ENCODE data around the gene TEC.
"Not testable (repeated sequence)": the region's sequence is repeated elsewhere in the genome, so short reads cannot be mapped to it uniquely, and the experiment has no call there.

The TEC gene

DNA sequence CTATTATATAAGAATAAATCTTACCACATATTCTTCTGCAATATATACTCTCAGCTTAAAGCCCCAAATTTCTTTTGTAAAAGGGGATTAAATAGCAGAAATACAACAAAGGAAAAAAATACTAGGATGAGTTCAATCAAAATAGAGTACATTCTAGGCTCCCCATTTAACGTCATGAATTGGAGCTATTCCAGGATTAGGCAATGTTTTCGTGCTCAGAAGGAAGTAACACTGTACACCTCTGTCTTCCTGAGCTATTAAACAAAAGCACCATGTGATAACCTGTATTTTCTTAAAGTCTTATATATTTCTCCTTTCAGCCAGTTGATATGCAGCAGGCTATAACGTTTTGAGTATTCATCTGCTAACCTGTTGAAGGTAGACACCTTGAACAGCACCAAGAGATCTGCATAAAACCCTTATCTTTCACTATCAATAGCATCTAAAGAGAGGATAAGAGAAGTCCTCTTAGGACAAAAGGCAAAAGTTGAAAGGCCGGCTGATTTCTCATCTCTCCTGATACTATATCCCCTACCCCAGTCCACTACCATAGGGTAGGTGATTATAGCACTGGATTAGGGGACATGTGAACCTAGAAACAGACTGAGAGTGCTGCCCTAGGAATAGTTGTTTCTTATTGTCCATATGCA lies 31.5 kb downstream of the TEC start:
- Mint-ChIP-seq H3K27me3 (no peaks in the 10 kb centered on the region), H3K36me3 (peaks cover 5% of the 10 kb centered on the region)

GRCh38 chr4:48235050-48235449 lies 34.6 kb downstream of the TEC start:
- no peaks in the 10 kb centered on the region for H3K27me3 Mint-ChIP-seq
- no peak overlapping the region for H3K27ac Mint-ChIP-seq
- H3K4me1 Mint-ChIP-seq (ENCODE audit: low read depth): peaks cover 7% of the 10 kb centered on the region
- H3K9me3 Mint-ChIP-seq (ENCODE audit: low read depth): peaks cover 4% of the 10 kb centered on the region
- H3K4me3 Mint-ChIP-seq: no peak overlapping the region
- peaks cover 10% of the 10 kb centered on the region for H3K36me3 Mint-ChIP-seq

More for the DNA sequence above, 31.5 kb downstream of the TEC start:
- peaks cover 7% of the 10 kb centered on the region for H3K4me1 Mint-ChIP-seq (ENCODE audit: low read depth)
- no peaks in the 10 kb centered on the region for H3K9me3 Mint-ChIP-seq (ENCODE audit: low read depth)
- H3K4me3 Mint-ChIP-seq: no peak overlapping the region
- H3K27ac Mint-ChIP-seq: no peak overlapping the region

GRCh38 chr4:48234575-48234974 lies 35.1 kb downstream of the TEC start:
- H3K27ac Mint-ChIP-seq: no peak overlapping the region
- H3K4me1 Mint-ChIP-seq (ENCODE audit: low read depth): peaks cover 7% of the 10 kb centered on the region
- peaks cover 10% of the 10 kb centered on the region for H3K36me3 Mint-ChIP-seq
- H3K4me3 Mint-ChIP-seq: no peak overlapping the region
- H3K27me3 Mint-ChIP-seq: no peaks in the 10 kb centered on the region
- H3K9me3 Mint-ChIP-seq (ENCODE audit: low read depth): peaks cover 4% of the 10 kb centered on the region

- H3K27me3 Mint-ChIP-seq: no peaks in the 10 kb centered on the region
- peaks cover 1% of the 10 kb centered on the region for H3K4me1 Mint-ChIP-seq (ENCODE audit: low read depth)
- H3K9me3 Mint-ChIP-seq (ENCODE audit: low read depth): peaks cover 4% of the 10 kb centered on the region
- H3K27ac Mint-ChIP-seq: no peak overlapping the region
- H3K36me3 Mint-ChIP-seq: peaks cover 8% of the 10 kb centered on the region
- no peak overlapping the region for H3K4me3 Mint-ChIP-seq
Observed at GRCh38 chr4:48228949-48229348, 40.7 kb downstream of the TEC start.

DNA sequence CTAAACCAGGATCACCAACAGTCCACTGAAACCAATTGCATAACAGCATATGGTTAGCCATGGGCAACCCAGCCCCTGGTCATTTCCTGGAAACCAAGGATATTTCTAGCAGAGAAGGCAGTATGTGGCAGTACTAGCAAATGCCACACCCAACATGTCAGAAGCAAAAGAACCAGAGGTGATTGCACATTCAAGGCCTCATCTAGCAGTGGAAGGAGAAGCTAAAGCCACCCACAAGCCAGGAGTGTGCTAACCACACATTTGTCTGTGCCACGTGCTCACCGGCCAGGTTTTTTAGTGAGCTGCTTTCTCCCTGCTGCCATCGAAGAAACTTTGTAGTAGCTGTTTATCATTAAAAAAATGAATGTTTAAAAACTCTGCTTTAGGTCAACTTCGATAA lies 42.0 kb downstream of the TEC start:
- Mint-ChIP-seq H3K27ac (no peak overlapping the region), H3K27me3 (no peaks in the 10 kb centered on the region), H3K9me3 (ENCODE audit: low read depth) (peaks cover 4% of the 10 kb centered on the region), H3K36me3 (peaks cover 7% of the 10 kb centered on the region), H3K4me3 (no peak overlapping the region), H3K4me1 (ENCODE audit: low read depth) (no peaks in the 10 kb centered on the region)

- Mint-ChIP-seq H3K27me3 (no peaks in the 10 kb centered on the region), H3K4me3 (no peak overlapping the region), H3K4me1 (ENCODE audit: low read depth) (no peaks in the 10 kb centered on the region), H3K36me3 (peaks cover 12% of the 10 kb centered on the region), H3K27ac (no peak overlapping the region), H3K9me3 (ENCODE audit: low read depth) (no peaks in the 10 kb centered on the region)
Observed at GRCh38 chr4:48226199-48226598, 43.4 kb downstream of the TEC start.

DNA sequence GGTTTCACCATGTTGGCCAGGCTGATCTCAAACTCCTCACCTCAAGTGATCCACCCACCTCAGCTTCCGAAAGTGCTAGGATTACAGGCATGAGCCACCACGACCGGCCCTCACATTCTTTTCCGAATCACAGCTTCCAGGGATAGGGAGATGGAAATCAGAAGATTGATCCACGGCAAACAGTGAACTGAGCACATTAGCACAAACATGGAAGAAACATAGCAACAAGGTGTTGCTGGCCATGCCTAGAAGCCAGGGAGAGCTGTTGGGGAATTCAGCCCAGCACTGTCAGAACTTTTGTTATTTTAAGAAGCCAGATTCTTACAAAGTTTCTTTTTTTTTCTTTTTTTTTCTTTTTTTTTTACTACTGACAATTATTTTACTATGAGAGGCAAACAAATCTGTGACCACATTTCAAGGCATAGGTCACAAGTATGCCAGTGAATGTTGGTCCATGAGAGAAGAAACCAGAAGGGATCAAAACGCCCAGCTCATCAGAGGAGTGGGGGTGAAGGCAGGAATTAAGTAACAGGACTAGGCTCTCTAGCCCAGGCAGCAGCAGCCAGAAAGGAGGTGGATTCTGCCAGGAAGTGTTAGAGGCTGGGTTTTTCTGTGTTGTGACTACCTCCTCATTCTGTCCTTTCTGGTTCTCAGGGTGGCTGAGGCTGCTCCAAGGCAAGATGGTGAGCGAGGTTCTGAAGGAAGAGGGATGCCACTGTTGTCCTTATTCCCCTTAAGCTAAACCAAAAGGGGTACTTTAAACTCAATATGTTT lies 44.1 kb downstream of the TEC start:
- Mint-ChIP-seq H3K36me3 (peaks cover 12% of the 10 kb centered on the region), H3K4me1 (ENCODE audit: low read depth) (no peaks in the 10 kb centered on the region), H3K9me3 (ENCODE audit: low read depth) (no peaks in the 10 kb centered on the region), H3K27ac (no peak overlapping the region), H3K27me3 (no peaks in the 10 kb centered on the region), H3K4me3 (no peak overlapping the region)

- Mint-ChIP-seq H3K27me3 (no peaks in the 10 kb centered on the region), H3K4me1 (ENCODE audit: low read depth) (no peaks in the 10 kb centered on the region), H3K36me3 (peaks cover 13% of the 10 kb centered on the region), H3K9me3 (ENCODE audit: low read depth) (no peaks in the 10 kb centered on the region), H3K4me3 (no peak overlapping the region), H3K27ac (no peak overlapping the region)
Observed at GRCh38 chr4:48224606-48225005, 45.0 kb downstream of the TEC start.

- Mint-ChIP-seq H3K27me3 (no peaks in the 10 kb centered on the region), H3K36me3 (peaks cover 13% of the 10 kb centered on the region), H3K4me1 (ENCODE audit: low read depth) (no peaks in the 10 kb centered on the region)
Observed at GRCh38 chr4:48223633-48224295, 45.9 kb downstream of the TEC start.

DNA sequence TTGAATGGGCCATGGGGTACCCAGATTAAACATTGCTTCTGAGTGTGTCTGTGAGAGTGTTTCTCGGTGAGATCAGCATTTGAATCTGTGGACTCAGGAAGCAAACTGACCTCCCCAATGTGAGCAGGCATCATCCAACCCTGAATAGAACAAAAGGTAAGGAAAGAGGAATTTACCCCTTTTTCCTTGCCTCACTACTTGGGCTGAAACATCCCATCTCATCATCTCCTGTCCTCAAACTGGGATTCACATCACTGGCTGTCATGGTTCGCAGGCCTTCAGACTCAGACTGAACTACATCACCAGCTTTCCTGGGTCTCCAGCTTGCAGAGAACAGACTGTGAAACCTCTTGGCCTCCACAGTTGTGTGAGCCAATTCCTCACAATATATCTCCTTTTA lies 47.1 kb downstream of the TEC start:
- no peak overlapping the region for H3K27ac Mint-ChIP-seq
- no peaks in the 10 kb centered on the region for H3K9me3 Mint-ChIP-seq (ENCODE audit: low read depth)
- no peak overlapping the region for H3K4me3 Mint-ChIP-seq
- H3K27me3 Mint-ChIP-seq: no peaks in the 10 kb centered on the region
- peaks cover 14% of the 10 kb centered on the region for H3K36me3 Mint-ChIP-seq
- no peaks in the 10 kb centered on the region for H3K4me1 Mint-ChIP-seq (ENCODE audit: low read depth)

More at GRCh38 chr4:48223633-48224295, 45.9 kb downstream of the TEC start:
- H3K27ac Mint-ChIP-seq: no peak overlapping the region
- H3K4me3 Mint-ChIP-seq: no peak overlapping the region
- no peaks in the 10 kb centered on the region for H3K9me3 Mint-ChIP-seq (ENCODE audit: low read depth)

DNA sequence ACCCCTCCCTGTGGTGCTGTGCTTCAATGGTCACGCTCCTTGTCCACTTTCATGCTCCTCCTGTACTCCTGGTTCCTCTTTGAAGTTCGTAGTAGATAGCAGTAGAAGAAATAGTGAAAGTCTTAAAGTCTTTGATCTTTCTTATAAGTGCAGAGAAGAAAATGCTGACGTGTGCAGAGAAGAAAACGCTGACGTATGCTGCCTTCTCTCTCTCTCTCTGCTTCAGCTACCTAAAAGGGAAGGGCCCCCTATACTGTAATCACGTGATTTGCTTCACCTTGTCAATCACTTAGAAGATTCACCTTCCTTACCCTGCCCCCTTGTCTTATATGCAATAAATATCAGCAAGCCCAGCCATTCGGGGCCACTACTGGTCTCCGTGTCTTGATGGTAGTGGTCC lies 50.2 kb downstream of the TEC start:
- not testable (repeated sequence) for H3K27ac Mint-ChIP-seq

GRCh38 chr4:48216563-48216962 lies 53.1 kb downstream of the TEC start:
- H3K4me3 Mint-ChIP-seq: no peak overlapping the region
- no peak overlapping the region for H3K27ac Mint-ChIP-seq
- H3K4me1 Mint-ChIP-seq (ENCODE audit: low read depth): peaks cover 5% of the 10 kb centered on the region
- H3K27me3 Mint-ChIP-seq: no peaks in the 10 kb centered on the region
- H3K36me3 Mint-ChIP-seq: peaks cover 16% of the 10 kb centered on the region
- no peaks in the 10 kb centered on the region for H3K9me3 Mint-ChIP-seq (ENCODE audit: low read depth)

More for the DNA sequence above, 50.2 kb downstream of the TEC start:
- H3K4me1 Mint-ChIP-seq (ENCODE audit: low read depth); H3K4me3 Mint-ChIP-seq; H3K27me3 Mint-ChIP-seq; H3K9me3 Mint-ChIP-seq (ENCODE audit: low read depth): not testable (repeated sequence)
- H3K36me3 Mint-ChIP-seq: peaks cover 14% of the 10 kb centered on the region

DNA sequence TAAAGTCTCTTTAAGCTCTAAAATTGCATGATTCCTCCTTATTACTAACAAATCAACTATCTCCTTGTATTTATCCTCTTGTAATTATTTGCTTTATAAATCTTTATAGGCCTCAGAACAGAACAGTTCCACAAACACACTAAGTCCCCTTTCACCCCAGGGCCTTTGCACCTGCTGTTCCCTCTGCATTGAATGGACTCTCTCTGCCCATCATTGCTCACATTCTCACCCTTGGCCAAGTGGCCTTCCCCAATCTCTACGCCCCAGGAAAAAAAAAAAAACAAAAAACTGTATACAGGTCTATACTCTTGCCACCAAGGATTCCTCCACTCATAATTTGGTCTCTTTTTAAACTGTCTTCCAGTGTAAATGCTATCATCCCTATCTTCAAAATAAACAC lies 53.7 kb downstream of the TEC start:
- peaks cover 5% of the 10 kb centered on the region for H3K4me1 Mint-ChIP-seq (ENCODE audit: low read depth)
- peaks cover 16% of the 10 kb centered on the region for H3K36me3 Mint-ChIP-seq
- H3K9me3 Mint-ChIP-seq (ENCODE audit: low read depth): no peaks in the 10 kb centered on the region
- H3K27me3 Mint-ChIP-seq: no peaks in the 10 kb centered on the region
- H3K27ac Mint-ChIP-seq: no peak overlapping the region
- H3K4me3 Mint-ChIP-seq: no peak overlapping the region

- peaks cover 7% of the 10 kb centered on the region for H3K36me3 Mint-ChIP-seq
- no peak overlapping the region for H3K4me3 Mint-ChIP-seq
- H3K27ac Mint-ChIP-seq: no peak overlapping the region
Observed at GRCh38 chr4:48212165-48212564, 57.5 kb downstream of the TEC start.

DNA sequence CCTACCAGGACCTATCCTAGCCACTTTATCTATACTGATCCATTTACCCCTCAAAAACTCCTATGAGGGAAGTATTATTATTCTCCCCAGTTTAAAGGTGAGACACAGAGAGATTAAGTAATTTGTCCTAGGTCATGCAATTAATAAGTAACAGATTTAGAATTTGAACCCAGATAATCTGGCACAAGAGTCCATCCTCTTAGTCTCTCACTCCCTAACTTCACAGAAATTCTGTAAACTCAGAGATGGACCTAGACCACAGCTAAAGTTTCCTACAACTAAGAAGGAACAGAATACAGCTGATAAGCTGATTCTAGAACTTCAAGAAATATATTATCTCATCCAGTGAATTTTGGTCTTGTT lies 58.7 kb downstream of the TEC start:
- H3K27me3 Mint-ChIP-seq: peaks cover 2% of the 10 kb centered on the region
- peaks cover 9% of the 10 kb centered on the region for H3K4me1 Mint-ChIP-seq (ENCODE audit: low read depth)
- no peak overlapping the region for H3K27ac Mint-ChIP-seq
- H3K4me3 Mint-ChIP-seq: no peak overlapping the region
- H3K9me3 Mint-ChIP-seq (ENCODE audit: low read depth): no peaks in the 10 kb centered on the region
- peaks cover 14% of the 10 kb centered on the region for H3K36me3 Mint-ChIP-seq

More at GRCh38 chr4:48212165-48212564, 57.5 kb downstream of the TEC start:
- Mint-ChIP-seq H3K9me3 (ENCODE audit: low read depth) (no peaks in the 10 kb centered on the region), H3K27me3 (peaks cover 2% of the 10 kb centered on the region), H3K4me1 (ENCODE audit: low read depth) (peaks cover 9% of the 10 kb centered on the region)

Measured in activated naive CD8-positive, alpha-beta T cell (primary cell).